NCI-H524 (cell line): Measurements from ENCODE around the gene CAMKV.

Source experiments
- DNase-seq, 2 experiments: peaks; one replicate each; lab custom pipeline; 2025; lab: John Stamatoyannopoulos, UW

CAMKV gene

DNA sequence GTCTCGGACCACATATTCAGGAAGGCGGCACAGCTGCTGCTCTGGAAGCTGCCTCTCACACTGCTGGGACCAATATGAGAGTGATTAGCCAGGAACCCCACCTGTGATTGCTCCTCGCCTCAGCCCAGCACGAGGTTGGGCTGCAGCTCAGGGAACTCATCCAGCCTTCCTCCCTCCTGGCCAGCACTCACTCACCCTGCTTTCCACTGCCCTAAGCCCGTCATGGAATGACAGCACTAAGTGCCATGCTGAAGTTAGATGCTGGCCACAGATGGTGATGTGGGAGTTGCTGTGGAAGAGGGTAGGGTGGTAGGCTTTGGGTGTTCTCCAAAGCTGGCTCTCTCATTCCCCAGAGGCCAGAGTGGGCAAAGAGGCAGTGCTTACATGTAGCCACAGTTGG lies 26.6 kb upstream of the CAMKV start:
- DNase-seq, result no peak

GRCh38 chr3:49895791-49896190 lies 26.1 kb upstream of the CAMKV start:
- no peak for DNase-seq

DNA sequence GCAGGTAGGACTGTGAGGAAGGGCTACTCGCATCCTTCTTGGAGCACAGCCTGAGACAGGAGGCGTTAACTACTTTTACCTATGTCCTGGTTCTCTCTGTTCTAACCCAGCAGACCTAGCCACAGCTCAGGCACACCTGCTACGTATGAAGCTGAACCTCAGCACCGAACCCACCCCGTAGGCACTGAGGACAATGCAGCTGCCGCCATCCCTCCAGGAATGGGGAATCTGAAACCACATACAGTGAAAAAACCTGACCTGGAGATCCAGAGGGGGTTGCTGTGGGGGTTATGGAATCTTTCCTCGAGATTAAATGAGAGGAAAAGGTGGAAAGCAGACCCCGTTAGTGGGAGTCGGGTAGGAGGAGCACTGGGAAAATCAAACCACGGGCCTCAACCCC lies 19.6 kb upstream of the CAMKV start:
- DNase-seq, result no peak

- no peak for DNase-seq
Observed at GRCh38 chr3:49886922-49887265, 17.2 kb upstream of the CAMKV start.

DNA sequence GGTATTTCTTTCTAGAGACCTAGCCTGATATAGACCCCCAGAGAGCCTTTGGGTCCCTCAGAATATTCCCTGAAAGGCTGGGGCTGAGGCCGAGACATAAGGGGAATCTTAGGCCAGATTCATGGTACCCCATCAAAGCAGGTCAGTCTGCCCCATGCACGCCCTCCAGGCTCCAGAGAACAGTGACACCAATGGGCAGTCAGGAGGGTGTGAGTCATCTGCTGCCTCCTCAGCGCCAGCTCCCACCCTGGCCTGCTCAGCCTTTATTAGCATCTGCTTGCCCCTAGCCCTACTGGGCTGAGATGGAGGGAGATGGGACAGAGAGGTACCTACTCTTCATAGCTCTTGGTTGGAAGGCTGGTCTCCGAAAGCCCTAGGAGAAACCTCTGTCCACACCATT lies 14.3 kb upstream of the CAMKV start:
- no peak for DNase-seq

DNA sequence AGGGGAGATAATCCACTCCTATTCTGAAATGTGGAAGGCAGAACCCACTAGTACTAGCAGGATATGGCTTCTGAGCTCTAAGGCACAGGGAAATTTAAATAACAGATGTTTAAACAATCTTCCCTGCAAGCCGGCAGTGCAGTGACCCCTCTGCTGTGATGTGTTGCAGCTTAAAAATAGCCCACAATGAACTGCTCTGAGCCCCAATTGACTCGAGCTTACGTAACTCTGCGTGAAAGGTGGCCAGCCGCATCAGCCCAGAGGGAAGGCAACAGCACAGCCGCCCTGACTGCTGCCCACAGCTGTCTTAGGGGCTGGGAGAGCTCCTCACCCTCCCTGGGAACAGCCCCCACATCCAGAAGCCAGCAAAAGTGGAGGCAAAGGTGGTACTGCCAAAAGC lies 12.5 kb upstream of the CAMKV start:
- DNase-seq, result peak in 1 of 2 experiments; percentile 10

- DNase-seq, result peak; percentile 36 to 81
Observed at GRCh38 chr3:49880581-49881315, 11.0 kb upstream of the CAMKV start.

- no peak for DNase-seq
Observed at GRCh38 chr3:49879721-49880120, 10.0 kb upstream of the CAMKV start.

GRCh38 chr3:49878686-49879085 lies 9.0 kb upstream of the CAMKV start:
- no peak for DNase-seq

DNA sequence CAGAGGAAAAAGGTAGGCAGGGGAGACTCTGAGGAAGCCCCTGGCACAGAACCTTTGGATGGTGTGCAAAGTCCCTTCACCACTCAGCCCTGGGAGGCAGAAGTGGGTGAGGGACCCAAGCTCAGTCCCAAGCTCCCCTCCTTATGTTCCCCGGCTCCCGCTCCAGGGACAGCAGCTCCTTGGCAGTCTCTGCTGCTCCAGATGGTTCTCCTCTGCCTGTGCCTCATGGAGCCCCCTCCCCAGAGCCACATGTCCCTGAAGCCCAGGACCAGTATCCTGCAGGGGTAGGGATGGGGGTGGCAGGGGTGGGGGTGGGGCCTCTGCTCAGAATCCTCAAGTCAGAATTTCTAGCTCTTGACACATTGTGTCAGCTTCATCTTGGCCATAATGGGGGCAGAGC lies 8.0 kb upstream of the CAMKV start:
- peak; percentile 28 to 75 for DNase-seq

DNA sequence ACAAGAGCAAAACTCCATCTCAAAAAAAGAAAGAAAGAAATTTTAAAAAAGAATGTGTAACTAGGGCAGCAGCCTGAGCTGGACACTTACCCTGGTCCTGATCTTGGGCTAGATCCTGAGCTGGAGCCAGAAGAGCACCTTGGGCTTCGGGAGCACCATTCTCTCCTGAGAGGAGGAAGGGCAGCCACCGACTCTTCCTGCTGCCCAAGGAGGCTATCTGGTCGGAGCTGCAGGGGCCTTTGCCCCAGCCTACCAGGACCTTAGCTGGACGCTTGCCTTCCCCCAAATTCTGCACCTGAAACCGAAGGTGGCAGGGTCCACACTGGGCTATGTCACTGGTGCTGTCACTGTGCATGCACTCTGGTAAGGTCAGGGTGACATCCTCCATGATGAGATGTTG lies 6.9 kb upstream of the CAMKV start:
- no peak for DNase-seq

GRCh38 chr3:49873623-49874022 lies 3.9 kb upstream of the CAMKV start:
- DNase-seq, result no peak

DNA sequence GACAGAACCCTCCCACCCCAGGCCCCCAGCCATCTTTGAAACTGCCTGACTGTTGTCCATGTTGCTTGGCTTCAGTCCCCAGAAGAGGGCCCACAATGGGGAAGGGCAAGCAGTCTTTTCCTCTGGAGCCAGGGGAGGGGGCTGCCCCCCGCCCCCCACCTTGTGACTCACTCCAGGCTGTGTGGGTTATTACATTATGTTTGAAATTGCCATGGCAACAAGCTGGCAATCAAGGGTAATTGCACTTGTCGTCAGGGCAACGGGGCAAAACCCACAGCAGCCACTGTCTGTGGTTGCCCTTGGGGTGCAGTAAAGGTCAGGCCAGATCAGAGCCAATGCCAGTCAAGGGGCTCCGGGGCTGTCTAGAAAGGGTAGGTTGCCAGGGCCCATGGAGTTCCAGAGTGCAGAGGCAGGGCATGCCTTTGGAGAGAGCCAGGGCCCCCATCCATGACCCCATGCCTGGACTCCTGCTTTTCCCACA lies 3.1 kb upstream of the CAMKV start:
- DNase-seq, result no peak

DNA sequence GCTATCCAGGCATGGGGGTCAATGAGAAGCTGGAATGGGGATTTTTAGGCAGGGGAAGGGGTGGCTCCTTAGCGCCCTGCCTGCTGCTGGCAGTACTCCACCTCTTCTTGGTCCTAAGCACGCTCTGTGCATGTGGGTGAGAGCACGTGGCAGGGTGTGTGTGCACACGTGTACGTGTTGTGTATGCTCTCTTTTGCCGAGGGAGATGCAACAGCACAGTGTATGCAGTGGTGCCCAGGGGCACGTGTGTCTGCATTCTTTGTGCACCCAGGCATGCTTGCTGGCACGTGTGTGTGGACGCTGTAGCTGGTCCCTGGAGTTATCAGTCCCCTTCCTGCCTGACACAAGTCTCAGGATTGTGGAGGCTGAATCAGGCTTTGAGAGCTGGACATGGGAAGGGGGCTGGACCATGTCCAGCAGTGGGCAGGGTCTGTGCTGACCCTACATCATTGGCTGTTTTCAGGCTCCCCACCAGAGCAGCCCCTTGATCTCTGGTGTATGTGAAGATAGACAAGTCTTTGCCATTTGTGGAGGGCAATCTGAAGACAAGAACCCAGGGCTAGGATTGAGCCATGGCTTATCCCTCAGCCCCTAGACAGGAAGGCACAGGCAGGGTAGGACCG lies 1.9 kb upstream of the CAMKV start:
- no peak for DNase-seq

DNA sequence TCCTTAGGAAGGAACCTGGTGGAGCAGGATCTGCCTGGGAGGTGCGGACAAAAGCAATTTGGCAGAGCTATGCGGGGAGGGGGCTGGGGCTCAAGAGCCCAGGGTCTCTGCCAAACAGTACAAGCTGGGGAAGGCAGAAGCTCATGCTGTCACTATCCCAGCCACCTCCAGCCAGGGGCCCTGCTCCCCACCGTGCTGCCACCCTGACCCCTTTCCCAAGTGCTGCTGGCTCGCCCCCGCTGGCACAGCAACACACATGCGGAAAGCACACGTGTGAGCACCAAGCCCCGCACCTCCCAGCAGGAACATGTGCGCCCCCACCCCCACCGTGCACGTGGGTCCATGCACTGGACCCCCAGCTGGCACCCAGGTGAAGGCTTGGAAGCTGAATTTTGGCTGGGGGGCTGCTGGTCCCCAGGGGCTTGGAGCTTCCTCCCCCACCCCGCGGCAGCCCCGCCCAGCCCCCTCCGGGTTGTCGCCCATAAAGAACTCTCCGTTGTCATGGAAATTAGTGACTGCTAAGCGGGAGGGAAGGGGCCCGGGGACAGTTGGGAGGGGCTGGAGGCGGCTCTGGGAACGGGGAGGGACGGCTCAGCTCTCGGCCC lies 742 bp downstream of the CAMKV start:
- peak; percentile 42 to 54 for DNase-seq

GRCh38 chr3:49867871-49868321 lies 1.8 kb downstream of the CAMKV start:
- DNase-seq, result peak; percentile 75 to 87

- DNase-seq, result no peak
Observed at GRCh38 chr3:49867400-49867799, 2.3 kb downstream of the CAMKV start.

- DNase-seq, result no peak
Observed at GRCh38 chr3:49865198-49865784, 4.4 kb downstream of the CAMKV start.

GRCh38 chr3:49864505-49864904 lies 5.2 kb downstream of the CAMKV start:
- DNase-seq, result no peak

DNA sequence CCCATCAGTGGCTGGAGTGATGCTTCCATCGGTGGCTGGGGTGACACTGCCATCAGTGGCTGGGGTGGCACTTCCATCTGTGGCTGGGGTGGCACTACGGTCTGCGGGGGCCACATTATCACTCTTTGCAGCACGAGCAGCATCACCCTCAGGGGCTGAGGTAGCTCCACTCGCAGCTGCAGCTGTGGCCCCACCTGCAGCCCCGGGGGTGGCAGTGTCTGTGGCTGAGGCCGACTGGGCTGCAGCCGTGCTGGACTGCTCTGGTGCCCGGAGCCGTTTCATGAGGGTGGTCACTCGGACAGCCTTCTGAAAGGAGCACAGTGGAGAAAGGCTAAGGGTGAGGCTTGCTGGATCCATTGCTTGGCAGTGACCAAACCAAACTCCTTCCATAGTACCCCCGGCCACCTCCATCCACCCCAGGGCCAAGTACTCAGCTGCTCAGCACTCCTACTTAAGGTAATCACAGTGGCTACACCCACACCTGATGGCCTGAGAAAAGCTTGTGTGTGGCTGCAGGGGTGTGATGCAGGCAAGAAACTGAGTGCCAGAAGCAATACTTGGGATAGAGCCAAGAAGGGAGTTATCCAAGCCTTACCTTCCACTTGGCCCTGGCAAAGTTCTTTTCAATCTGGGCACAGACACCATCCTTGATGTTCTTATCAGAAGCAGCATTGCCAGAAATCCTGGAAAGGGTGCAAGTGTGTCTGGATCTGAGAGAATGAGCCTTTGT lies 10.0 kb downstream of the CAMKV start:
- no peak for DNase-seq

DNA sequence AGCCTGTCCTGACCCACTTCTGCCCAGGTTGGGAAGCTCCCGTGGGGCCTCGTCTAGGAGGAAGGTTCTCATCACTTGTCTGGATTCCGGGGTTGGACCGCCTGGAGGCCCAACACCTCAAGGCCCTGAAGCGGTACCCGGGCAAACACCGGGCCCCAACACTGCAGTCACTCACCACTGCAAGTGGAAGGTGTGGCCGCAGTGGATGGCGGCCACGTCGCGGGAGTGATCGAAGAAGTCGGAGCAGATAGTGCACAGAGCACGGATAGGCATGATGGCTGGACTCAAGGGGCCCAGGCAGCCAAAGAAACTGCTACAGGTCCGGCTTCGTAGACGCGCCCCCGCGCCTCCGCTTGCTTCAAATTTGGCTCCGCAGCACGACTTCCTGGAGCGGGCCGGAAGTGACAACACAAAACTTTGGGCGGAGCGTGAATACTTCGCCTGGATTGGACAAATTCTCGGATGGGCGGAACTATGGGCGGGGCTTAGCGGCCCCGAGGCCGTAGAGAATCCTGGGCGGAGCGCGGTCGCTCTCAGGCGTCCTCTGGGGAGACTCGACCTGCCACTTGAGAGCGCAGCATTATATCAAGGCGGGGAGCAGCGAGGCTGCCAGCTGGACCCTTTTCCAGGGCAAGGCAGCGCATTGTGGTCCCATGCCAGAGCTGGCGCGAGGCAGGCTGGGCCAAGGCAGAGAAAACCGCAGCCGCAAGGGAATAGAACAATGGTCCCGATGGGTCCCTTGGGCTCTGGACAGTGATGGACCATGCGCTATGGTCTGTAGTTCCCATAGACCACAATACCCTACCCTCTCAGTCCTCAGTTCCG lies 13.3 kb downstream of the CAMKV start, which contains the start of gene TRAIP:
Gene TRAIP (minus strand): TSS at position 384 of the 825 bp plus-strand sequence. CDS start 111 bp downstream, at position 273.
- DNase-seq, result peak; percentile 96 to 97
